ENCODE measurements around the gene KAZN.

KAZN gene

GRCh38 chr1:14880456-14881316 lies 282.2 kb downstream of the KAZN start:
- Mint-ChIP-seq H3K27ac (no peak overlapping the region), H3K9me3 (no peaks in the 10 kb centered on the region), H3K4me3 (no peak overlapping the region), H3K36me3 (no peaks in the 10 kb centered on the region), H3K4me1 (no peaks in the 10 kb centered on the region)
- ATAC-seq (no peak), DNase-seq (ENCODE audit: low spot score in 2 of 2) (no peak)

- no peak for DNase-seq (ENCODE audit: low spot score in 2 of 2)
- Mint-ChIP-seq H3K27ac (no peak overlapping the region), H3K4me3 (no peak overlapping the region), H3K36me3 (no peaks in the 10 kb centered on the region), H3K4me1 (no peaks in the 10 kb centered on the region), H3K9me3 (no peaks in the 10 kb centered on the region)
- ATAC-seq = no peak
Observed at GRCh38 chr1:14881775-14882672, 283.5 kb downstream of the KAZN start.

- Mint-ChIP-seq H3K9me3 (no peaks in the 10 kb centered on the region), H3K27ac (no peak overlapping the region), H3K4me1 (no peaks in the 10 kb centered on the region), H3K36me3 (no peaks in the 10 kb centered on the region), H3K4me3 (no peak overlapping the region)
- DNase-seq (ENCODE audit: low spot score in 2 of 2) (no peak), ATAC-seq (no peak)
Observed at GRCh38 chr1:14884614-14885175, 286.2 kb downstream of the KAZN start.

GRCh38 chr1:14887044-14887566 lies 288.6 kb downstream of the KAZN start:
- DNase-seq (ENCODE audit: low spot score in 2 of 2) = no peak
- ATAC-seq = no peak
- Mint-ChIP-seq H3K36me3 (no peaks in the 10 kb centered on the region), H3K4me3 (no peak overlapping the region), H3K4me1 (no peaks in the 10 kb centered on the region), H3K27ac (no peak overlapping the region), H3K9me3 (no peaks in the 10 kb centered on the region)

GRCh38 chr1:14887764-14888350 lies 289.4 kb downstream of the KAZN start:
- no peak for ATAC-seq
- H3K4me1 Mint-ChIP-seq = no peaks in the 10 kb centered on the region

GRCh38 chr1:14888374-14888773 lies 289.9 kb downstream of the KAZN start:
- no peak overlapping the region for H3K4me3 Mint-ChIP-seq
- no peaks in the 10 kb centered on the region for H3K36me3 Mint-ChIP-seq
- no peaks in the 10 kb centered on the region for H3K9me3 Mint-ChIP-seq
- H3K4me1 Mint-ChIP-seq = no peaks in the 10 kb centered on the region
- no peak for ATAC-seq
- H3K27ac Mint-ChIP-seq = no peak overlapping the region
- DNase-seq (ENCODE audit: low spot score in 2 of 2) = no peak

More at GRCh38 chr1:14887764-14888350, 289.4 kb downstream of the KAZN start:
- H3K27ac Mint-ChIP-seq = no peak overlapping the region
- no peak for DNase-seq (ENCODE audit: low spot score in 2 of 2)
- H3K36me3 Mint-ChIP-seq = no peaks in the 10 kb centered on the region
- H3K9me3 Mint-ChIP-seq = no peaks in the 10 kb centered on the region
- H3K4me3 Mint-ChIP-seq = no peak overlapping the region

GRCh38 chr1:14889825-14890440 lies 291.4 kb downstream of the KAZN start:
- Mint-ChIP-seq H3K27ac (no peak overlapping the region), H3K4me1 (no peaks in the 10 kb centered on the region), H3K36me3 (no peaks in the 10 kb centered on the region), H3K4me3 (no peak overlapping the region), H3K9me3 (no peaks in the 10 kb centered on the region)
- no peak for DNase-seq (ENCODE audit: low spot score in 2 of 2)
- no peak for ATAC-seq

- H3K9me3 Mint-ChIP-seq = no peaks in the 10 kb centered on the region
- ATAC-seq = no peak
- no peaks in the 10 kb centered on the region for H3K36me3 Mint-ChIP-seq
- H3K4me1 Mint-ChIP-seq = no peaks in the 10 kb centered on the region
- no peak overlapping the region for H3K27ac Mint-ChIP-seq
- H3K4me3 Mint-ChIP-seq = no peak overlapping the region
- DNase-seq (ENCODE audit: low spot score in 2 of 2) = no peak
Observed at GRCh38 chr1:14891991-14892390, 293.5 kb downstream of the KAZN start.

GRCh38 chr1:14894811-14895560 lies 296.5 kb downstream of the KAZN start:
- no peaks in the 10 kb centered on the region for H3K36me3 Mint-ChIP-seq
- no peaks in the 10 kb centered on the region for H3K4me1 Mint-ChIP-seq
- no peak for DNase-seq (ENCODE audit: low spot score in 2 of 2)
- no peak overlapping the region for H3K27ac Mint-ChIP-seq
- H3K9me3 Mint-ChIP-seq = no peaks in the 10 kb centered on the region
- H3K4me3 Mint-ChIP-seq = no peak overlapping the region
- peak; percentile 12 for ATAC-seq

- Mint-ChIP-seq H3K36me3 (no peaks in the 10 kb centered on the region), H3K4me1 (no peaks in the 10 kb centered on the region), H3K27ac (no peak overlapping the region), H3K4me3 (no peak overlapping the region), H3K9me3 (no peaks in the 10 kb centered on the region)
- no peak for ATAC-seq
- no peak for DNase-seq (ENCODE audit: low spot score in 2 of 2)
Observed at GRCh38 chr1:14895727-14896126, 297.2 kb downstream of the KAZN start.

GRCh38 chr1:14896381-14897079 lies 298.0 kb downstream of the KAZN start:
- ATAC-seq (no peak), DNase-seq (ENCODE audit: low spot score in 2 of 2) (no peak)
- H3K36me3 Mint-ChIP-seq = no peaks in the 10 kb centered on the region
- no peak overlapping the region for H3K27ac Mint-ChIP-seq
- H3K4me1 Mint-ChIP-seq = peaks cover 8% of the 10 kb centered on the region
- no peak overlapping the region for H3K4me3 Mint-ChIP-seq
- H3K9me3 Mint-ChIP-seq = no peaks in the 10 kb centered on the region

GRCh38 chr1:14897080-14897449 lies 298.6 kb downstream of the KAZN start:
- Mint-ChIP-seq H3K4me3 (no peak overlapping the region), H3K4me1 (peaks cover 8% of the 10 kb centered on the region), H3K27ac (no peak overlapping the region), H3K9me3 (no peaks in the 10 kb centered on the region), H3K36me3 (no peaks in the 10 kb centered on the region)
- ATAC-seq = no peak
- no peak for DNase-seq (ENCODE audit: low spot score in 2 of 2)

- no peak overlapping the region for H3K27ac Mint-ChIP-seq
- no peaks in the 10 kb centered on the region for H3K9me3 Mint-ChIP-seq
- no peak for ATAC-seq
Observed at GRCh38 chr1:14897547-14897946, 299.1 kb downstream of the KAZN start.

More at GRCh38 chr1:14897547-14897946, 299.1 kb downstream of the KAZN start:
- no peaks in the 10 kb centered on the region for H3K36me3 Mint-ChIP-seq
- H3K4me3 Mint-ChIP-seq = no peak overlapping the region
- H3K4me1 Mint-ChIP-seq = peaks cover 8% of the 10 kb centered on the region
- DNase-seq (ENCODE audit: low spot score in 2 of 2) = no peak
